HG02973 (cell line): ENCODE results near the gene ARHGEF12.

ENCODE experiments used
- ATAC-seq: cut with Tn5 transposase; IDR thresholded peaks from one replicate; pipeline ENCODE4 v1.9.1; 2021; ENCODE audit warnings: moderate library complexity; ENCODE audit not compliant: unreplicated experiment

Gene ARHGEF12

GRCh38 chr11:120529214-120529613 is 193.0 kb downstream of the ARHGEF12 start:
- no peak for ATAC-seq

- no peak for ATAC-seq
Measured at GRCh38 chr11:120529911-120530310, 193.7 kb downstream of the ARHGEF12 start.

- ATAC-seq: no peak
Measured at GRCh38 chr11:120532082-120532831, 196.0 kb downstream of the ARHGEF12 start.

GRCh38 chr11:120532832-120533196 is 196.6 kb downstream of the ARHGEF12 start:
- no peak for ATAC-seq

- ATAC-seq: no peak
Measured at GRCh38 chr11:120536091-120536796, 200.0 kb downstream of the ARHGEF12 start.

GRCh38 chr11:120536797-120537169 is 200.6 kb downstream of the ARHGEF12 start:
- no peak for ATAC-seq

GRCh38 chr11:120537996-120538395 is 201.8 kb downstream of the ARHGEF12 start:
- no peak for ATAC-seq

GRCh38 chr11:120538707-120539106 is 202.5 kb downstream of the ARHGEF12 start:
- no peak for ATAC-seq
